ENCODE measurements around the gene ADAMTS2.

Gene ADAMTS2

DNA sequence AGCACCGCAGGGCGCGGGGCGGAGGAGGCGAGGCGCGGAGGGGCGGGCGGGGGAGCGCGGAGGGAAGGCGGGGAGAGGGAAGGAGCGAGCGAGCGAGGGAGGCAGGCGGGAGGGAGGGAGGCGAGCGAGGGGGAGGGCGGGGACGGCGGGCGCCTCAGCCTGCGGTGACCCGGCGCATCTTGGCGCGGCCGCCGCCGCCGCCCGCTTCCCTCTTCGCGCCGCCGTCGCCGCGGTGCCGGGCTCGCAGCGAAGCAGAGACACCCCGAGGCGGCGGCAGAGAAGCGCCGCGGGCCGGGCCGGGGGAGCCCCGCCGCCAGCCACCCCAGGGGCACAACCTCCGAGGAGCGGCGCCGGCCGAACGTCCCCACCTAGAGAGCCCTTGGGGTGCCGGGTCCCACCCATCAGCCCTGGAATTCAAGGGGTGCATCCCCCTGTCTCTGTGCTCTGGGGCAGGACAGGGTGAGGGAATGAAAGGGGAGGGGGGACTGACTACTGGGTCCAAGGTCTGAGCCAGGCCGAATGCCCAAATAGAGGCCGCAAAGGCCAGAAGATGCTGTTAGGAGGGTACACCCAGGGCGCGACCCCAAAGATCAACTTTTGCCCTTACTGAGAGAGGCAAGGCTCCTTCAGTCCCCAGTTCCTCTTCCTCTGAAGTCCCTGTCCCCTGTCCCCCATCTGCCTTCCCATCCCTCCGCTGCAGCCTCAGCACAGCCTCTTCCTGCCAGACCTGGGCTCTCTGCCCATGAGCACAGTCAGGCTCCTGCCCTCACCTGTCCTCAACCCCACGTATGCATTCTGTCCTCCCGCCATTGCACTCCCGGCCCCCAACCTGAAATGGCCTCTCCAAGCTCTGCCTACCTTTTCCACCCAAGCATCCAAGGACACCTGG lies at the start of gene ADAMTS2:
Gene ADAMTS2, minus strand, starts transcription at position 29 of the 889 bp plus-strand sequence. CDS start 133 bp downstream, outside the sequence.
- no peak for DNase-seq

DNA sequence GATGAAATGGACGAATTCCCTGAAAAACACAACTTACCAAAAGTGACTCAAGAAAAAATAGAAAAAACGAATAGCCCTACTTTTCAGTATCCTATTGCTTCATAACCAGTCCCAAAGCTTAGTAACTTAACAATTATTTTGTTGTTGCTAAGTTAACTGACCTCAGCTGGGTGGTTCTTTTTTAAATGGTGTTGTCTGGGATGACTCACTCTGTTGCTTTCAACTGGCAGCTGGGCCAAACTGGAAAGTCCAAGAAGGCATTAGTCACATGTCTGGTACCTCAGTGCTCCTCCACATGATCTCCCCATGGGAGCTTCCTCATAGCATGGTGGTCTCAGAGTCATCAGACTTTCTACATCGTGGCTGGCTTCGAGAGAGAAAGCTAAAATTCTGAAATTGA lies 47.8 kb upstream of the ADAMTS2 start:
- no peak for DNase-seq

DNA sequence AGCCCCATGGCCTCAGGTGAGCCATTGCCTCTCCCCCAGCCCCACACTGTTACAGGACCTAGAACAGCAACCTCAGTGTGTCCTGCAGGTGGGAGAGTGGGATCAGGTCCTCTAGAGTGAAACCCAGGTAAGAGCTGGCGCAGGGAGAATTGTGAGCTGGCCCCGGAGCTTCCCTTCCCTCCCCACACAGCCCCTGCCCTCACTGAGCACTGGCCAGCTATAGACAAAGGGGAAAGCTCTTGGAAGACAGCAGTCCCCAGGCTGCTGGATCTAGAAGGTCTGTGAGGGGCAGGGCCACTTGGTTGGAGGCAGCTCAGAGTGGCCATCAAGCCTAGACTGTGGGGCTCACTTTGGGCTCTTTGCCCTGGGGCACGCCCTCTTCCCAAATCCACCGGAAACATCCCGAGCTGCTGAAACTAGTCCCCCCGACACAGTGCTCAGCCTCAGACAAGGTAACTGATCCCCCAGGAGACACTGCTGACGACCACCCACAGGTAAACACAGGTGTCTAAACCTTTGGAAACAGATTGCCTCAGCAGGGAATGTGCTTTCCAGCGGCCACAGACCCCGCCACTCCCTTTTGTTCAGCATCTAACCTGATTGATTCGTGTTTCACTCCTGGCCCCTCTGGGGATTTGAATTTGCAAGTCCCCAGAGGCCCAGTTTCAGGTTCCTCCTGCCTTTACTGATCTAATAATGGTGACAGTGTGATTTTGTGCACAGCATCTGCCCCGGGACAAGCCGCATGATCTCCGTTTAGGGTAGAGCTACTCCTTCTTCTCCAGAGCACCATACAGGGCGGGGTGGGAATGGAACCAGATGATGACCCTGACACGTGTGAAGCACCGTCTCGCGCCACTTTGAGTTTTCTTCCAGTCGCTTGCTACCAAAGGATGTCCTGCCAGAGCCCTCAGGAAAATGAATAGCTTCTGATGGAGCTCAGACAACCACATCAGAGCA lies 42.2 kb upstream of the ADAMTS2 start:
- no peak for DNase-seq

- DNase-seq = no peak
Measured at GRCh38 chr5:179385914-179386313, 40.7 kb upstream of the ADAMTS2 start.

DNA sequence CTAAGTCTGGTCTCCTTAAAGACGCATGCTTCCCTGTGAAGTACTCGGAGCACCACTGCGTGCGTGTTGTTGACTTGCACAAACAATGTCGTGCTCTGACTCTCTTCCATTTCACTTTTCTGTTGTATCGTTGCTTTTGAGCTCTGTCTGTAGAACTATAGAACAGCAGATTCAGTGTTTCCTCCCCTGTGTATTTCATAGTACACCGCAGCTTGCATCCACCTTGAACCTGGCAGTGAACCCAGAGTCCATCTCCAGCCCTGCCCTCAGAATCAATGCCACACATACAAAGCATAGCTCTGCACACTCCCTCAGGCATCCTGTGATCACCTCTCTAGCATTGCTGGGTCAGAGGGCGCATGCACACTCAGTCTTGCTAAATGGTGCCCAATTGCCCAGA lies 37.2 kb upstream of the ADAMTS2 start:
- DNase-seq = no peak

GRCh38 chr5:179381691-179382090 lies 36.4 kb upstream of the ADAMTS2 start:
- no peak for DNase-seq

DNA sequence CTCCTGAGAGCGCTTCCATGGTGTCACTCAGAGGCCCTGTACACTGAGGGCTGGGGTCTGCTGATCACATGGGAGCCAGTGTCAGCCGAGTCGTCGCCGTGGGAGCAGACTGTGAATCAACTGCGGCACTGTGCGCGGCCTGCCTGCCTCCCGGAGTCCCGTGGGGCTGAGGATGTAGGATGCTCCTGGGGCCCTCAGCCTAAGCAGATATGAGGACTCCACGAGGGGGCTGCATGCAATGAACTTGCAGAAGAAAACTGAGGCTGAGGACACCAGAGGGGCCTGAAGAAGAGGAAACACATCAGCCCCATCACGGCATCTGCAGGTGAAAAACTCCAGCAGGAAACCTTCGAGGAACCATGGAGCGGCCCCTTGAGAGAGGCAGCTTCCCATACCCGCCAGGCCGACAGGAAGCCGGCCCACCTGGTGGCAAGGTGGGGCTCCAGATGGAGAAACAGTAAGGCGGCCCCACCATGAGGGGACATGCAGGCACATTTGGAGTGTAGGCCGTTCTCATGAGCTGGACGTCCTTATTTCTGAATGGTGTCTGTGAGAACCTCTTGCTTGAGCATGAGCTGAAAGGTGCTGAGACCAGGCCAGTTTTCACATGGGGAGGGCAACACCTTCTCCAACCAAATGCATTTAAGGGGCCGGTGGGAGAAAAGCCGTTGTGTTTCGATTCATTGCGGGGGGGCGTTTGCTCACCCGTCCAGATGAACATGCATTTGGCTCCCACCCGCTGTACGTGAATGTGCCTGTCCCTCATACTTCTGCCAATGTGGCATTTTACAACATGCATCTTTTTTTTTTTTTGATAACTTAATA lies 35.2 kb upstream of the ADAMTS2 start:
- no peak for DNase-seq

DNA sequence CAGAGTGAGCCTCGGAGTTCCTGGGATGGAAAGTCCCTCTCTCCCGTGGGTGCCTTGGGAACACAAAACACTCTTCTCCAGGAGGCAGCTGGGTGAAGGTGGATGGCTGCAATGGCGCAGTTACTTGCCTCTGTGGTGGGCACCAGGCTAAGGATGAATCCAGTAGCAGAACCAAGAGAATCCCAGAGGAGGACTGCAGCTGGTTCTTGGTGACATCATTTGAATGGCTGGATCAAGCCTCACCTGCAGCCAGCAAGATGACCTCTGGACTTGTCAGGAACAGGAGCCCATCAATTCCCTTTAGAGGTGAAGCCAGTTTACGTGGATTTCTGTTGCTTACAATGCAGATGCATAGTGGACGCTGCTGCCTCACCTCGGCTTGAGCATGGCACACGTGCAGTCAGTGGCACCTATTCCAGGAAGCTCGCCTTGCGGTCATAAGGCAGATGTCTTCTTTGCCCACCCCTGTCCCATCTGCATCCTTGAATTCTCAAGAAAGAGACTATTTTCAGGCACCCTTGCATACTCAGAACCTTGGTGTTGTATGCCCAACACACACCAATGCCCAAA lies 34.1 kb upstream of the ADAMTS2 start:
- no peak for DNase-seq

DNA sequence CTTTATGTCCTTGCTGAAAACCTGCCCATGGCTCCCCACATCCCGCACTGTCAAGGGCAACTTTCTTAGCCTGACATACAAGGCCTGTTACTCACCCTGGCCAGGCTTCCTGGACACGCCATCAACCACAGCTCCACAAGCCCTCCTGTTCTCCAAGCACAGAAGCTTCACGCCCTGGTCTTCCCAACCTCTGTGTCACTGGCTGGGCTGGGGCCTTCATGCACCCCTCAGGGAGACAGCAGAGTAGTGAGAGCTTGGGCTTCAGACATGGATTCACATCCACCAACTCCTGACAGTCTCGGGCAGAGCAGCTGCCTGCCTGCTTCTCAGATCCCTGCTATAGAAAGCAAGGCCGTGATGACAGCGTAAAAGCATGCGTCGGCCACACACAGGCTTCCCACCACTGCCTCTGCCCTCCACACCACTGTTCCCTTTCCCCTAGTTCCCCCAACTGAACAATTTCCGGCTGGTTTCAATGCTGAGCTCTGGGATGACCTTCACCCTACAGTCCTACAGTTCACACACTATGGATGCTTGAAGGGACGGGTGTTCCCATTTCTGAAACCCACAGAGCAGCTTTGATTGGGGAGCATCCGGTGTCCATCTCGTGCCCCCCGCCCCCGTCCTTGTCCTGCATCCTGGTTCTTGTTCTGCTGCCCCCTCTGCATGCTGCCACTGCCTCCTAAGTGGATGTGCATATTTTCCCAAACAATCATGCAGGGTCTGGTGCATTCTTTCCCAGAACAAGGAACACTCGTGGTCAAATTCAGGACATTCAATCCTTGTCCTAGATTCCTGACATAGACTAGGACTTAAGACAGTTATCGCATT lies 33.4 kb upstream of the ADAMTS2 start:
- DNase-seq = no peak

- no peak for DNase-seq
Measured at GRCh38 chr5:179378116-179378440, 32.8 kb upstream of the ADAMTS2 start.

DNA sequence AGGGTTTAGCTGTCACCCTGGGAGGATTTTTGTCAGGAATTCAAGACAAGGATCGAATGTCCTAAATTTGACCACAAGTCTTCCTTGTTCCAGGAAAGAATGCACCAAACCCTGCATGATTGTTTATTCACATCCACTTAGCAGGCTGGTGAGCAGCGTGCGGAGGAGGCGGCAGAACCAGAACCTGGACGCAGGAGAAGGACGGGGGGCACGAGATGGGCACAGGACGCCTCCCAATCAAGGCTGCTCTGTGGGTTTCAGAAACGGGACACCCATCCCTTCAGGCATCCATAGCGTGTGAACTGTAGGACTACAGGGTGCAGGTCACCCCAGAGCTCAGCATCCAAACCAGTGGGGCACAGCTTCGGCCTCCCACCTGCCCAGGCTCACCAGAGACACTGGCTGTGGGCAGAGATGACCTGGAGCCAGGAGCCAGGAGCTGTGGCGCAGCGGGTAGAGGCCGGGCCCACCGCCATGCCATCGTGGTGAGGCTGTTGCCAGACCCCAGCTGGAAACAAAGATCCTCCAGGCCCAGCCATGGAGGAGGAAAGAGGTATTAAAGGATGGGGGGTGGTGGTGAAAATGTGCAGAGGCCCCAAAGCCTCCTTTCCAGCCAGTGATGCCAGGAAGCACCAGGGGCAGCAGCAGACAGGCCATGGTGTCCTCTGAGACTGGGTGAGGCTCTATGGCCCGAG lies 32.3 kb upstream of the ADAMTS2 start:
- no peak for DNase-seq

DNA sequence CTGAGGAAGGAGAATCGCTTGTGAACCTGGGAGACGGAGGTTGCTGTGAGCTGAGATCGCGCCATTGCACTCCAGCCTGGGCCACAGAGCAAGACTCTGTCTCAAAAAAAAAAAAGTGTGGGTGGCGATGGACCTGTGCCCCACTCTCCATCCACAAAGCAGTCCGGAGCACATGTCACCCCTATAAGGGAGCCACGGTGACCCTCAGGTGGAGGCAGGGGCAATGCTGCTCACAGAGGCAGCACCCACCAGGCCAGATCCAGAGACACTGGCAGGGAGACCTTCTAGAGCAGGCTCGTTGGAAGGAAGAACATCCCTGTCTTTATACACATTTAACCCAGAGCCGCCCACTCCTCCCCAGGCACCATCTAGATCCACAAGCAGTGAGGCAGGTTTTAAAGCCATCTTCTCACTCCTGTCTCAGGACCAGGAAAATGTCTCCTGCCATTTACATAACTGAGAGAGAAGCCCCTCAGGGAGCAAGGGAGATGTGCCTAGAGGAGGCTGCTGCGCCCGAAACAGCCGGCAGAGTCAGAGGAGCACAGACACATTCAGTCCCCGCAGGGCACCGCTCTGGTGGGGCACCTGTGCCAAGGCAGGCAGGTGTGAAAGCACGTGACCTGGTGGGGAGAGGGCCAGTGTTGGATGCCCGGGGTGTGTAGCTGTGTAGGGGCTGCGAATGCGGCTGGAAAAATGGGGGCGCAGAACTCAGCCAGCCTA lies 31.6 kb upstream of the ADAMTS2 start:
- no peak for DNase-seq

GRCh38 chr5:179375831-179376365 lies 30.6 kb upstream of the ADAMTS2 start:
- no peak for DNase-seq

DNA sequence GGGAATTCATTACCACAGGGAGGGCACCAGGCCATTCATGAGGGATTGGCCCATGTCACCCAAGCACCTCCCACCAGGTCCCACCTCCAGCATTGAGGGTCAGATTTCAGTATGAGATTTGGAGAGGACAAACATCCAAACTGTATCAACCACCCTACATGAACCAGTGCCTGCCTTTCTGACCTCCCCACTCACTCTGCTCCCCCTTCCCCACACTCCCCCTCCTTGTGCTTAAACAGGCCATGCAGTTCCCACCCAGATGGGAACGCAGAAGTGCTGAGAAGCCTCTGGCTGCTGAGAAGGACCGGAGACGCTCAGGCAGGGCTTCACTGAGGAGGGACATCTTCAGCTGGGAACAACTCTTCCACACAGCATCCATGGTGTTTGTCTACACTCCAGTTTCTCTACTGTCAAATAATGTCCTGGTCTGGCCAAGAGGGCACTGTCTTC lies 30.0 kb upstream of the ADAMTS2 start:
- DNase-seq = no peak

GRCh38 chr5:179374506-179375235 lies 29.4 kb upstream of the ADAMTS2 start:
- no peak for DNase-seq

GRCh38 chr5:179373961-179374505 lies 28.8 kb upstream of the ADAMTS2 start:
- DNase-seq = no peak

DNA sequence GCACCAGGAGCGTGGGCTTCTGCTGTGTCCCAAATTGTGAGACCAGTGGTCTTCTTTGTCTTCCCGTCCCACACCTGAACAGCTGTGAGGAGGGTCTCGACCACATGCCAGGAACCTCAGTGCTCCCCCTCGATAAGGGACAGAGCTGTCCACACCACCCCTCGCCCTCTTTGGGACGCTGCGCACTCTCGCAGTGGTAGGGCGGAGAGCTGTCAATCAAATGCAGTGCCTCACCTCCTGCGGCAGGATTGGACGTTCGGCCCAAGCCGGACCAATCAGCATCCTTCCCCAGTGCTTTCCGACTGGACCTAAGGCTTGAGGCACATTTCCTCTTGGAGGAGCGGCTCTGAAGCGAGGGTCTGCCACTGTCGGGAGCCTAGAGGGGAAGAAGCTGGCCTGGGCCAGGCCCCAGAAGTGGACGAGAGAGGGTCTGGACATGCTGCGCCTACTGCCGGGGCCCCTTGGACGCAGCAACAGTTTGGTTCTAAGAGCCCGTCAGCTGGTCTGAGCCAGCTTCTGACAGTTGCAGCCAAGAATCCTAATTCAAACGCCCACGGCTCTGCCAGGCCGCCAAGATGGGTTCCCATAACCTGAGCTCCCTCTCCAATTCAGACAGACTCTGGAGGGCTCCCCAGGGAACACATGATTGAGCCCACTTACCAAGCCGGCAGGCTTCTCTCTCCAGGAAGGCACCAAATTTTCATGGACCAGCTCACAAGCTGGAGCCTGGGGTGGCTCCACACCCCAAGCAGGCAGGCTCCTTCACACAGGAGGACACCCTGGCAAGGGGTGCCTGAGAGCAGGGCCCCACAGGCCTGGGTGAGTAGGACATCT lies 28.1 kb upstream of the ADAMTS2 start:
- no peak for DNase-seq
